Astrocyte (in vitro differentiated cells and primary cell): Measurements from ENCODE around the gene ANKLE1.

ENCODE experiments used
- EZH2 ChIP-seq: IDR thresholded peaks from 2 replicates; pipeline ENCODE4 v1.6.1; 2012; ENCODE audit warnings: mild to moderate bottlenecking, low read length, inconsistent platforms; ENCODE audit not compliant: insufficient read depth
- TF ChIP-seq, protein P1 (sequence below): IDR thresholded peaks from 2 replicates; pipeline ENCODE4 v1.5.1; 2011; ENCODE audit warnings: low read depth, mild to moderate bottlenecking, inconsistent platforms, low read length, moderate library complexity; ENCODE audit not compliant: insufficient read depth

DNA sequence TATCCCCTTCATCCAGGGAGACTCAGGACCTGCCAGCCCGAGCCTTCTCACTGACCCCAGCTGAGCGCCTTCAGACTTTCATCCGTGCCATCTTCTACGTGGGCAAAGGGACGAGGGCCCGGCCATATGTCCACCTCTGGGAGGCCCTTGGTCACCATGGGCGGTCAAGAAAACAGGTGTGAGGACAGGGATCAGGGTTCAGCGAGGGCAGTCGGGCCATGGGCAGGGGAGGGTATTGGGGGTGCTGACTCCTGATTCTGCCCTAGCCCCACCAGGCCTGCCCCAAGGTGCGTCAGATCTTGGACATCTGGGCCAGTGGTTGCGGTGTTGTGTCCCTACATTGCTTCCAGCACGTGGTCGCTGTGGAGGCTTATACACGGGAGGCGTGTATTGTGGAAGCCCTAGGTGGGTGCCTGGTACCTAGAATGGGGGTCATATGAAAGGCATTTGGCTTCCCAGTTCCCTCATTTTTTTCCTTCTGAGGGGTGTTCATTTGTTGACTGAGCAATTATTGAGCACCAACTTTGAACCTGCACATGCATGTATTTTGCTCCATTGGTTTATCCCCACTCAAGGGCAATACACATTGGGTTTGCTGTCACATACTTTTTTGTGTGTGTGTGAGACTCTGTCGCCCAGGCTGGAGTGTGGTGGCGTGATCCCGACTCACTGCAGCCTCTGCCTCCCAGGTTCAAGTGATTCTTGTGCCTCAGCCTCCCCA lies 3.9 kb downstream of the ANKLE1 start:
- TF ChIP-seq, protein P1, sequence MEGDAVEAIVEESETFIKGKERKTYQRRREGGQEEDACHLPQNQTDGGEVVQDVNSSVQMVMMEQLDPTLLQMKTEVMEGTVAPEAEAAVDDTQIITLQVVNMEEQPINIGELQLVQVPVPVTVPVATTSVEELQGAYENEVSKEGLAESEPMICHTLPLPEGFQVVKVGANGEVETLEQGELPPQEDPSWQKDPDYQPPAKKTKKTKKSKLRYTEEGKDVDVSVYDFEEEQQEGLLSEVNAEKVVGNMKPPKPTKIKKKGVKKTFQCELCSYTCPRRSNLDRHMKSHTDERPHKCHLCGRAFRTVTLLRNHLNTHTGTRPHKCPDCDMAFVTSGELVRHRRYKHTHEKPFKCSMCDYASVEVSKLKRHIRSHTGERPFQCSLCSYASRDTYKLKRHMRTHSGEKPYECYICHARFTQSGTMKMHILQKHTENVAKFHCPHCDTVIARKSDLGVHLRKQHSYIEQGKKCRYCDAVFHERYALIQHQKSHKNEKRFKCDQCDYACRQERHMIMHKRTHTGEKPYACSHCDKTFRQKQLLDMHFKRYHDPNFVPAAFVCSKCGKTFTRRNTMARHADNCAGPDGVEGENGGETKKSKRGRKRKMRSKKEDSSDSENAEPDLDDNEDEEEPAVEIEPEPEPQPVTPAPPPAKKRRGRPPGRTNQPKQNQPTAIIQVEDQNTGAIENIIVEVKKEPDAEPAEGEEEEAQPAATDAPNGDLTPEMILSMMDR = no peak
- no peak for TF ChIP-seq EZH2
